Heart left ventricle (tissue), 16 donors: ENCODE data around the gene SHANK3. TPM values are rescaled to one million over a fixed set of nuclear protein-coding genes. Genes with fewer than 3 reads are reported as not detected.
A peak's percentile ranks its signal among the peaks of the same experiment; 100 is the strongest.
"Not testable (repeated sequence)": the region's sequence is repeated elsewhere in the genome, so short reads cannot be mapped to it uniquely, and the experiment has no call there.

Experiments
- ATAC-seq, 4 donors: fragments of 200-7000 bp; cut with Tn5 transposase; one replicate each; pipeline ENCODE4 v1.9.1; 2020 to 2022; ENCODE audit warnings: moderate library complexity in 4 of 4, mild to moderate bottlenecking in 3 of 4, moderate number of reproducible peaks in 1 of 4
- DNase-seq, 5 donors: peaks; one replicate each; pipeline ENCODE4 v3.0.0-alpha.2; 2020
- H3K27ac ChIP-seq, 12 donors: fragments of 200-600 bp; sonication (generic) in 4 of 12; one replicate each; pipeline versions ENCODE4 v1.5.0 to v1.8.0; 2016 to 2022; ENCODE audit warnings: mild to moderate bottlenecking in 2 of 12
- H3K27me3 ChIP-seq, 9 donors: fragments of 200-600 bp; sonication (generic) in 2 of 9; one replicate each; pipeline versions ENCODE4 v1.5.1 to v1.8.0; 2016 to 2022; ENCODE audit warnings: mild to moderate bottlenecking in 3 of 9
- H3K36me3 ChIP-seq, 9 donors: fragments of 200-600 bp; sonication (generic) in 2 of 9; one replicate each; pipeline versions ENCODE4 v1.5.0 to v1.8.0; 2018 to 2022; ENCODE audit warnings: mild to moderate bottlenecking in 2 of 9
- H3K4me1 ChIP-seq, 12 donors: fragments of 200-600 bp; sonication (generic) in 4 of 12; one replicate each; pipeline versions ENCODE4 v1.5.0 to v1.8.0; 2016 to 2022; ENCODE audit warnings: mild to moderate bottlenecking in 3 of 12
- H3K4me3 ChIP-seq, 12 donors: fragments of 200-600 bp; sonication (generic) in 4 of 12; one replicate each; pipeline versions ENCODE4 v1.5.0 to v1.8.0; 2017 to 2022; ENCODE audit warnings: mild to moderate bottlenecking in 9 of 12, moderate library complexity in 4 of 12
- H3K9me3 ChIP-seq, 12 donors: fragments of 200-600 bp; sonication (generic) in 4 of 12; one replicate each; pipeline versions ENCODE4 v1.5.0 to v1.8.0; 2016 to 2022; ENCODE audit warnings: mild to moderate bottlenecking in 1 of 12
- CTCF ChIP-seq, 12 donors: fragments of 200-600 bp; sonication (generic) in 4 of 12; IDR thresholded peaks; one replicate each; pipeline versions ENCODE4 v1.5.0 to v1.8.0; 2018 to 2022; ENCODE audit warnings: antibody characterized with exemption in 12 of 12, mild to moderate bottlenecking in 5 of 12
- POLR2A ChIP-seq, 2 donors: fragments of 450-650 bp; IDR thresholded peaks; one replicate each; pipeline ENCODE4 v1.6.1; 2017; ENCODE audit warnings: antibody characterized with exemption in 2 of 2, mild to moderate bottlenecking in 2 of 2, moderate library complexity in 2 of 2
- WGBS, 4 donors: extraction: QIAGEN DNeasy Blood & Tissue Kit in 2 of 4; methylation state at CpG; one replicate each; pipeline versions ENCODE4 v1.1.5 to v1.1.7; 2013 to 2018; 5-methylcytosine and 5-hydroxymethylcytosine counted together
- intact Hi-C, 10 donors: fragments of 100-400 bp; cut with DNase I; formaldehyde crosslinking; loops; one replicate each; pipeline versions ENCODE4 v1.11.1 to v1.14.2; 2022
- polyA plus RNA-seq, 2 donors: library from polyadenylated mRNA; stranded (reverse); fragments of 200-250 nt; gene quantifications; one replicate each; pipeline ENCODE4 v1.2.3, GENCODE V29; 2013
- total RNA-seq, 9 donors: library from RNA; depleted of rRNA in 2 of 9; stranded (reverse); fragments of >200 nt in 2 of 9; fragmentation: NEBNext Ultra II Directional in 3 of 9; extraction: Animal tissue kit (Norgen Biotek cat#: 25700) in 3 of 9; gene quantifications; one replicate each; pipeline versions ENCODE4 v1.1.0 to v1.2.4, GENCODE V29; 2016 to 2023
- donor health status: ischemic (EF 13 %, LVEDD 7.1; RV severe dilation, severe dysfunction).
- donor health status: healthy with polysubstance abuse.
- donor health status: DM: no; HTN: yes; CAD: no.
- donor health status: DM: no; HTN: no; CAD: no.
- donor health status: ischemic (EF 25% LVEDD 6.9; RV normal size, moderate dysfunction).
- donor health status: ischemic (EF 25% LVEDD 5.7; RV mildly dilated, moderate dysfunction).
- donor health status: healthy.
- donor health status: DM: yes; HTN: yes; CAD: no.
- donor health status: ischemic (EF 35%, LVEDD 5.7; RV mildly dilated, moderate dysfunction).
- donor health status: nonischemic (EF 11% LVEDD 7.7; RV severe dilation, severe dysfunction).
- donor health status: DM: yes; HTN: yes; CAD: no.
- donor health status: PGD.
- donor health status: ischemic (EF 29% LVEDD 5.4; RV normal size, mild dysfunction).
- donor health status: nonischemic (EF 23%, LVEDD 6.1; RV moderate dilation, normal function).

The SHANK3 gene
- total and polyA plus RNA-seq, 11 donors = 11.3 to 36.0 (median 21.9) TPM

GRCh38 chr22:50653256-50653655, 19.4 kb upstream of the SHANK3 start:
- TF ChIP-seq CTCF (IDR thresholded peaks at IDR 0.05) (no peak), POLR2A (IDR thresholded peaks at IDR 0.05) (no peak)
- H3K27me3 ChIP-seq = peaks cover 0 to 13% (median 0%) of the 10 kb centered on the region in 9 donors
- intact Hi-C loops = no loop called here
- H3K36me3 ChIP-seq = no peaks in the 10 kb centered on the region
- H3K27ac ChIP-seq = no peak overlapping the region
- H3K4me1 ChIP-seq = peaks cover 0 to 33% (median 11%) of the 10 kb centered on the region in 12 donors
- ATAC-seq = no peak
- WGBS, 4 donors = 90 to 93% (median 91%) methylated on average over 10 of the region's 10 CpGs
- DNase-seq = no peak
- H3K4me3 ChIP-seq = no peak overlapping the region
- H3K9me3 ChIP-seq = peaks cover 0 to 12% (median 4%) of the 10 kb centered on the region in 12 donors

- intact Hi-C loops, H3K4me3 ChIP-seq, ATAC-seq, H3K9me3 ChIP-seq, DNase-seq, H3K36me3 ChIP-seq: not testable (repeated sequence)
- peak overlapping the region in 5 of 12 donors; percentile 53 to 92 (median 81) for H3K27ac ChIP-seq
- H3K27me3 ChIP-seq = peaks cover 0 to 13% (median 0%) of the 10 kb centered on the region in 9 donors
- peaks cover 0 to 40% (median 11%) of the 10 kb centered on the region in 12 donors for H3K4me1 ChIP-seq
- 87 to 92% (median 88%) methylated on average over 6 of the region's 6 CpGs for WGBS, 4 donors
Measured at GRCh38 chr22:50654664-50655063, 18.0 kb upstream of the SHANK3 start.

DNA sequence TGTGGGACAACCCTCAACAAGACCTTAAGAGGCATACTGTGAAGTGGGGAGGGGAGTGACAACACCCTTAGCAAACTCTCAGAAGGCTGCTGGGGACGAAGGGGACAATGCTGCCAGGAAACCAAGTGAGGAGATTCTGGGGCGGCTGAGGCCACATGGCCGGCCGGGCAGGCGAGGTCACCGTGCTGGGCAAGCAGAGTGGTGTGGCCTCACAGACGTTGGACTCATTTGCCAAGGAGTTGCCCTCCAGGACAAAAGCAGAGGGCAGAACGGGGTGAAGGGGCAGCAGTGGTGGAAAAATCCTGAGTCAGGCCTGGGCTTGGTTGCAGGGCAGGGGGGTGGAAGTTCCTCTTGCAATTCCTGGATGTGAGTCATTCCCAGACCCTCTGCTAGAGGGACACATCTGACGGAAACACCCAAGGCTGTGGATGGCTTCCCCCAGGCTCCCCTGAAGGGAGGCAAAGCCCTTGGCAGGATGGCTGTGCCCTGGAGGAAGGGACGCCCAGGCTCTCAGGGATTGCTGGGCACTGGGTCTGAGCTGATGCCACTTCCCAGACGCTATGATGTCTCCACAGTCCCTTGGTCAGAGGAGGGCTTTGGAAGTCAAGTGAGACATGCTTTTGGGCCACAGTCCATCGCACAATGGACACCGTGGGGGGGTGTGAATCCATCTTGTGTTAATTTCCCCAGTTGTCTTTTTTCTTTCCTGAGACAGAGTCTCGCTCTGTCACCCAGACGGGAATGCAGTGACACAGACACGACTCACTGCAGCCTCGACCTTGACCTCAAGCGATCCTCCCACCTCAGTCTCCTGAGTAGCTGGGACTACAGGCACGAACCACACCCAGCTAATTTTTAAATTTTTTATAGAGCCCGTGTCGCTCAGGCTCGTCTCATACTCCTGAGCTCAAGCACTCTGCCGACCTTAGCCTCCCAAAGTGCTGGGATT, 16.2 kb upstream of the SHANK3 start:
- Histone ChIP-seq H3K4me3 (peak overlapping the region in 1 of 12 donors; percentile 32), H3K9me3 (no peaks in the 10 kb centered on the region), H3K4me1 (peaks cover 0 to 40% (median 11%) of the 10 kb centered on the region in 12 donors), H3K36me3 (no peaks in the 10 kb centered on the region), H3K27ac (peak overlapping the region; percentile 50 to 92 (median 76)), H3K27me3 (peaks cover 0 to 13% (median 0%) of the 10 kb centered on the region in 9 donors)
- ATAC-seq = peak; percentile 71 to 93 (median 85)
- WGBS, 4 donors = 48 to 62% (median 54%) methylated on average over 18 to 23 of the region's 23 CpGs
- TF ChIP-seq POLR2A (IDR thresholded peaks at IDR 0.05) (no peak), CTCF (IDR thresholded peaks at IDR 0.05) (no peak)
- peak in 4 of 5 donors; percentile 38 to 80 (median 74) for DNase-seq
- intact Hi-C loops = loop anchor here in 1 of 10 donors (1.0 kb wide), 1 partner anchor 16 kb away; the partner anchor contains the start of gene SHANK3

- Histone ChIP-seq H3K36me3 (no peaks in the 10 kb centered on the region), H3K4me1 (peaks cover 0 to 40% (median 11%) of the 10 kb centered on the region in 12 donors), H3K4me3 (no peak overlapping the region), H3K9me3 (no peaks in the 10 kb centered on the region), H3K27me3 (peaks cover 0 to 13% (median 0%) of the 10 kb centered on the region in 9 donors), H3K27ac (peak overlapping the region in 10 of 12 donors; percentile 24 to 92 (median 76))
- intact Hi-C loops = no loop called here
- peak in 3 of 4 donors; percentile 6 to 66 (median 22) for ATAC-seq
- TF ChIP-seq POLR2A (IDR thresholded peaks at IDR 0.05) (no peak), CTCF (IDR thresholded peaks at IDR 0.05) (no peak)
- WGBS, 4 donors = 39 to 70% (median 58%) methylated on average over 4 of the region's 4 CpGs
- no peak for DNase-seq
Measured at GRCh38 chr22:50657925-50658324, 14.7 kb upstream of the SHANK3 start.

- ATAC-seq, H3K36me3 ChIP-seq, H3K9me3 ChIP-seq, intact Hi-C loops, DNase-seq, H3K4me3 ChIP-seq: not testable (repeated sequence)
- H3K4me1 ChIP-seq = peaks cover 0 to 40% (median 11%) of the 10 kb centered on the region in 12 donors
- H3K27ac ChIP-seq = peak overlapping the region in 1 of 12 donors; percentile 91
- WGBS, 4 donors = 91 to 94% (median 91%) methylated on average over 7 of the region's 7 CpGs
- peaks cover 0 to 13% (median 0%) of the 10 kb centered on the region in 9 donors for H3K27me3 ChIP-seq
Measured at GRCh38 chr22:50659711-50660110, 12.9 kb upstream of the SHANK3 start.
